Right lobe of liver (tissue), 4 donors: ENCODE data around the gene IFNL2.

Experiments
- POLR2A ChIP-seq: fragments of 450-650 bp; IDR thresholded peaks from one replicate; pipeline ENCODE4 v1.6.1; 2017; ENCODE audit warnings: antibody characterized with exemption, mild to moderate bottlenecking
- TF ChIP-seq, protein P1 (sequence below), 4 donors: fragments of 200-600 bp in 3 of 4; fragments of 450-650 bp in 1 of 4; IDR thresholded peaks; one replicate each; pipeline versions ENCODE4 v1.5.1 to v1.8.0; 2016 to 2022; ENCODE audit warnings: antibody characterized with exemption in 4 of 4, mild to moderate bottlenecking in 2 of 4
- donor health status: DM: no; HTN: no; CAD: no.
- donor health status: DM: no; HTN: no; CAD: no.
- donor health status: DM: no; HTN: yes; CAD: no.

- TF ChIP-seq, protein P1, sequence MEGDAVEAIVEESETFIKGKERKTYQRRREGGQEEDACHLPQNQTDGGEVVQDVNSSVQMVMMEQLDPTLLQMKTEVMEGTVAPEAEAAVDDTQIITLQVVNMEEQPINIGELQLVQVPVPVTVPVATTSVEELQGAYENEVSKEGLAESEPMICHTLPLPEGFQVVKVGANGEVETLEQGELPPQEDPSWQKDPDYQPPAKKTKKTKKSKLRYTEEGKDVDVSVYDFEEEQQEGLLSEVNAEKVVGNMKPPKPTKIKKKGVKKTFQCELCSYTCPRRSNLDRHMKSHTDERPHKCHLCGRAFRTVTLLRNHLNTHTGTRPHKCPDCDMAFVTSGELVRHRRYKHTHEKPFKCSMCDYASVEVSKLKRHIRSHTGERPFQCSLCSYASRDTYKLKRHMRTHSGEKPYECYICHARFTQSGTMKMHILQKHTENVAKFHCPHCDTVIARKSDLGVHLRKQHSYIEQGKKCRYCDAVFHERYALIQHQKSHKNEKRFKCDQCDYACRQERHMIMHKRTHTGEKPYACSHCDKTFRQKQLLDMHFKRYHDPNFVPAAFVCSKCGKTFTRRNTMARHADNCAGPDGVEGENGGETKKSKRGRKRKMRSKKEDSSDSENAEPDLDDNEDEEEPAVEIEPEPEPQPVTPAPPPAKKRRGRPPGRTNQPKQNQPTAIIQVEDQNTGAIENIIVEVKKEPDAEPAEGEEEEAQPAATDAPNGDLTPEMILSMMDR (IDR thresholded peaks at IDR 0.05) = no peak
- no peak for TF ChIP-seq POLR2A
Observed at GRCh38 chr19:39276740-39277139, 8.5 kb downstream of the IFNL2 start.
